ENCODE measurements around the gene PACSIN2. TPM values are rescaled to one million over a fixed set of nuclear protein-coding genes. Genes with fewer than 3 reads are reported as not detected.
"Not testable (repeated sequence)": the region's sequence is repeated elsewhere in the genome, so short reads cannot be mapped to it uniquely, and the experiment has no call there.

The PACSIN2 gene
- total RNA-seq, 1 donor from 2014 or later: 49.8 TPM

GRCh38 chr22:42966497-42966896 is 48.5 kb downstream of the PACSIN2 start:
- no peak for FAIRE-seq
- no peaks in the 10 kb centered on the region for H3K27me3 ChIP-seq (ENCODE audit: control insufficient read depth, insufficient read depth, low read length)
- H3K36me3 ChIP-seq (ENCODE audit: control insufficient read depth, insufficient read depth, low read length): peaks cover 3% of the 10 kb centered on the region
- TF ChIP-seq CTCF (IDR thresholded peaks at IDR 0.05; ENCODE audit: insufficient read depth, low read length, severe bottlenecking): no peak
- DNase-seq (ENCODE audit: low read depth): no peak
- no peak overlapping the region for H3K4me3 ChIP-seq (ENCODE audit: low read depth, low read length)

- H3K27me3 ChIP-seq (ENCODE audit: control insufficient read depth, insufficient read depth, low read length): no peaks in the 10 kb centered on the region
- FAIRE-seq: no peak
- H3K4me3 ChIP-seq (ENCODE audit: low read depth, low read length): no peak overlapping the region
- no peak for TF ChIP-seq CTCF (IDR thresholded peaks at IDR 0.05; ENCODE audit: insufficient read depth, low read length, severe bottlenecking)
- H3K36me3 ChIP-seq (ENCODE audit: control insufficient read depth, insufficient read depth, low read length): peaks cover 3% of the 10 kb centered on the region
- DNase-seq (ENCODE audit: low read depth): no peak
These were observed 49.8 kb downstream of the PACSIN2 start for GRCh38 chr22:42964994-42965699.

- Histone ChIP-seq H3K4me3 (ENCODE audit: low read depth, low read length) (no peak overlapping the region), H3K36me3 (ENCODE audit: control insufficient read depth, insufficient read depth, low read length) (peaks cover 3% of the 10 kb centered on the region), H3K27me3 (ENCODE audit: control insufficient read depth, insufficient read depth, low read length) (no peaks in the 10 kb centered on the region)
- DNase-seq (ENCODE audit: low read depth): no peak
- FAIRE-seq: no peak
- no peak for TF ChIP-seq CTCF (IDR thresholded peaks at IDR 0.05; ENCODE audit: insufficient read depth, low read length, severe bottlenecking)
These were observed 51.7 kb downstream of the PACSIN2 start for GRCh38 chr22:42963231-42963595.

- H3K4me3 ChIP-seq (ENCODE audit: low read depth, low read length): no peak overlapping the region
- FAIRE-seq (no peak), DNase-seq (ENCODE audit: low read depth) (no peak)
- no peaks in the 10 kb centered on the region for H3K36me3 ChIP-seq (ENCODE audit: control insufficient read depth, insufficient read depth, low read length)
- H3K27me3 ChIP-seq (ENCODE audit: control insufficient read depth, insufficient read depth, low read length): no peaks in the 10 kb centered on the region
- TF ChIP-seq CTCF (IDR thresholded peaks at IDR 0.05; ENCODE audit: insufficient read depth, low read length, severe bottlenecking): no peak
These were observed 52.4 kb downstream of the PACSIN2 start for GRCh38 chr22:42962295-42963230.

- no peak overlapping the region for H3K4me3 ChIP-seq (ENCODE audit: low read depth, low read length)
- no peaks in the 10 kb centered on the region for H3K36me3 ChIP-seq (ENCODE audit: control insufficient read depth, insufficient read depth, low read length)
- no peak for FAIRE-seq
- DNase-seq (ENCODE audit: low read depth): no peak
- no peak for TF ChIP-seq CTCF (IDR thresholded peaks at IDR 0.05; ENCODE audit: insufficient read depth, low read length, severe bottlenecking)
- no peaks in the 10 kb centered on the region for H3K27me3 ChIP-seq (ENCODE audit: control insufficient read depth, insufficient read depth, low read length)
These were observed 53.1 kb downstream of the PACSIN2 start for GRCh38 chr22:42961810-42962209.

GRCh38 chr22:42961400-42961690 is 53.6 kb downstream of the PACSIN2 start:
- not testable (repeated sequence) for FAIRE-seq; H3K36me3 ChIP-seq (ENCODE audit: control insufficient read depth, insufficient read depth, low read length); DNase-seq (ENCODE audit: low read depth); H3K4me3 ChIP-seq (ENCODE audit: low read depth, low read length); H3K27me3 ChIP-seq (ENCODE audit: control insufficient read depth, insufficient read depth, low read length)

Data from bronchial epithelial cell (primary cell).